ENCODE measurements around the gene KLHL8.

The KLHL8 gene

DNA sequence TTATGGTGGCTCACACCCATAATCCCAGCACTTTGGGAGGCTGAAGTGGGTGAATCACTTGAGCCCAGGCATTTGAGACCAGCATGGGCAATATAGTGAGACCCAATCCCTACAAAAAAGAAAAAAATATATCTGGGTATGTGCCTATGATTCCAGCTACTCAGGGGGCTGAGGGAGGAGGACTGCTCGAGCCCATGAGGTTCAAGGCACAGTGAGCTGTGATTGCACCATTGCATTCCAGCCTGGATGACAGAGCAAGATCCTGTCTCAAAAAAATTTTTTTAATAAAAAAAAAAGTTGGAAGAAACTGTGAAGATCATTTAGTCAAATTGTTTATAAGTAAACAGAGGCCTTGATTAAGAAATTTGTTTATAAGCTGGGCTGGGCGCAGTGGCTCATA is 39.7 kb downstream of the KLHL8 start:
- peak; percentile 29 for DNase-seq (ENCODE audit: low read depth)
- TF ChIP-seq, protein P1, sequence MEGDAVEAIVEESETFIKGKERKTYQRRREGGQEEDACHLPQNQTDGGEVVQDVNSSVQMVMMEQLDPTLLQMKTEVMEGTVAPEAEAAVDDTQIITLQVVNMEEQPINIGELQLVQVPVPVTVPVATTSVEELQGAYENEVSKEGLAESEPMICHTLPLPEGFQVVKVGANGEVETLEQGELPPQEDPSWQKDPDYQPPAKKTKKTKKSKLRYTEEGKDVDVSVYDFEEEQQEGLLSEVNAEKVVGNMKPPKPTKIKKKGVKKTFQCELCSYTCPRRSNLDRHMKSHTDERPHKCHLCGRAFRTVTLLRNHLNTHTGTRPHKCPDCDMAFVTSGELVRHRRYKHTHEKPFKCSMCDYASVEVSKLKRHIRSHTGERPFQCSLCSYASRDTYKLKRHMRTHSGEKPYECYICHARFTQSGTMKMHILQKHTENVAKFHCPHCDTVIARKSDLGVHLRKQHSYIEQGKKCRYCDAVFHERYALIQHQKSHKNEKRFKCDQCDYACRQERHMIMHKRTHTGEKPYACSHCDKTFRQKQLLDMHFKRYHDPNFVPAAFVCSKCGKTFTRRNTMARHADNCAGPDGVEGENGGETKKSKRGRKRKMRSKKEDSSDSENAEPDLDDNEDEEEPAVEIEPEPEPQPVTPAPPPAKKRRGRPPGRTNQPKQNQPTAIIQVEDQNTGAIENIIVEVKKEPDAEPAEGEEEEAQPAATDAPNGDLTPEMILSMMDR (conservative IDR thresholded peaks at IDR 0.05; ENCODE audit: low read length): no peak

DNA sequence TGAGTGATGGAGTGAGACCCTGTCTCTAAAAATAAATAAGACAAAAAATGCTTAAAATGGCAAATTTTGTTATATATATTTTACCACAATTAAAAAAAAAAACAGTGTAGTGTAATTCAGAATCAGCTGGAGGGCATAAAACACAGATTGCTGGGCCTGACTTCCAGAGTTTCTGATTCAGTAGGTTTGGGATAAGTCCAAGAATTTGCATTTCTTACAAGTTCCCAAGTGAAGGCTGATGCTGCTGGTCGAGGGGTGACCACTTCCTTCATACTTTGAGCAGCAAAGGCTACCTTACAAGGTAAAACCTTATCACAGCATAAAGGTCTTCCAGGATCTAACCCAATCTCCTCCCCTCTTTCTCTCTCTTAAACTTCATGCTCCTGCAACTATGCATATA is 40.7 kb downstream of the KLHL8 start:
- H3K4me3 ChIP-seq (ENCODE audit: low read length): no peak overlapping the region
- DNase-seq (ENCODE audit: low read depth): peak; percentile 53

More for the DNA sequence above, 39.7 kb downstream of the KLHL8 start:
- H3K4me3 ChIP-seq (ENCODE audit: low read length): no peak overlapping the region

DNA sequence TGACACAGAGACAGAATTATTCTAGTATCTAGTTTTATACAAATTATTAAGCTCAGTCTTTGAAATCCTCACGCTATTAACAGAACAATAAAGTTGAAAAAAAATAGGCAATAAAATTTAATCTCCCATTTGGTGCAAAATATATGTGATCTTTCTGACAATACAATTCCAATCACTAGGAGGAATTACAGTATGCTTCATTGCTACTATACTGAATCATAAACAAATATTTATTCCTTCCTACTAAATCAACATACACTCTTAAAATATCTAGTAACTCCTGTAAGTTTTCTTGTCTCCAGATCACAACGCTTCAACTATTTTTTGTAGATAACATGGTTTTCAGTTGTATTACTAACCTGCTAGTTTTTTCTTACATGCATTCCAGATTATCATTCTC is 45.7 kb downstream of the KLHL8 start:
- no peak overlapping the region for H3K4me3 ChIP-seq (ENCODE audit: low read length)
- TF ChIP-seq, protein P1 (conservative IDR thresholded peaks at IDR 0.05; ENCODE audit: low read length): no peak
- no peak for DNase-seq (ENCODE audit: low read depth)

More for the DNA sequence above, 40.7 kb downstream of the KLHL8 start:
- TF ChIP-seq, protein P1 (conservative IDR thresholded peaks at IDR 0.05; ENCODE audit: low read length): no peak

DNA sequence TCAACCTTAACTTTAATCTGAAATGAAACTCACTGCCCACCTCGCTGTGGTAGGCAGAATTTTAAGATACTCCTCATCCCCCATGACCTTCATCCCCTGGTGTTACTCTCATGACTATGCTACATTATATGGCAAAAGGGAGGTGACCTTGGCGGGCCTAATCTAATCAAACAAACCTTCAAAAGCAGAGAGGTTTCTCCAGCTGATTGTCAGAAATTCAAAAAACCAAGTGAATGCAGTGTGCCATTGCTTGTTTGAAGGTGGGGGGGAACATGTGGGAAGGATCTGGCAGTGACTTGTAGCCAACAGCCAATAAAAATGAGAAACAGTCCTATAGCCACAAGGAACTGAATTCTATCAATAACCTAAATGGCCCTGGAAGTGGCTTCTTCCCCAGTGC is 48.5 kb downstream of the KLHL8 start:
- H3K4me3 ChIP-seq (ENCODE audit: low read length): no peak overlapping the region
- TF ChIP-seq, protein P1 (conservative IDR thresholded peaks at IDR 0.05; ENCODE audit: low read length): no peak
- DNase-seq (ENCODE audit: low read depth): no peak

DNA sequence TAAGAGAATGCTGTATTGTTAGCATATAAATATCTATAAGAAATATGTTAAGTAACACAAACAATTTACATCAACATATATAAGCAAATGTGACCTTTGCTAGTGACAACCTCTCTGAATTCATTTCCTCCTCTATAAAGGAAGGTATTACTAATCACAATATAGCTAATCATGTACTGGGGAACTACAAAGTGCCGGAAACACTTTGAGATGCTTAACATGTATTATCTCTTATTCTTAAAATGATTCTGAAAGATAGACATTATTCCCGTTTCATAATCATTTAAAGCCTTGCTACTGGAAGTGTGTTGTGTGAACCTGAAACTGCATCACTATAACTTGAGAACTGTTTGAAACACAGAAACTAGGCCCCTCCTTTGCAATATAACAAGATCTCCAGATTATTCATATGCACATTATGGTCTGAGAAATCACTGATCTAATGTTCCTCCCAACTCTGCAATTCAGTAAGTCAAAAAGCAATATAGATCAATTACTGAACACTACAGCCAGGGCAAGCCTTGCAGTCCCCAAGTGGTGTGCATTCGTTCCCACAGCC is 54.0 kb downstream of the KLHL8 start:
- DNase-seq (ENCODE audit: low read depth): no peak
- H3K4me3 ChIP-seq (ENCODE audit: low read length): no peak overlapping the region
- TF ChIP-seq, protein P1 (conservative IDR thresholded peaks at IDR 0.05; ENCODE audit: low read length): no peak

DNA sequence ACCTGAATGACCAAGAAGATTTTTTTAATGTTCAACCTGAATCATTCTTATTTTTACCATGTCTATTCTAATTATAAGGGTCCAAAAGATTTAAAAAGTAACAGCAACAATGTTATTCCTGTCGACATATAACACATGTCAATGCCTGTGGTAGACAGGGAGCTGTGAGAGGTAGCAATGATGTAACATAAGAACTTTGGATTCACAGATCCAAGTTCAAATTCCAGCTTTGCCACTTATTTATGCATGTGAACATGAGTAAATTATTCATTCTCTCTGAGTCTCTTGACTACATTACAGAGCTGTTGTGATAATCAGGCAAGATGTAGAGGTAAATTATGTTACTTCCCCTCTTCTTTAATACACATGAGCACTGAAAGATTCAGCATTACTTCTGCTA is 54.5 kb downstream of the KLHL8 start:
- no peak for DNase-seq (ENCODE audit: low read depth)
- TF ChIP-seq, protein P1 (conservative IDR thresholded peaks at IDR 0.05; ENCODE audit: low read length): no peak
- H3K4me3 ChIP-seq (ENCODE audit: low read length): no peak overlapping the region

DNA sequence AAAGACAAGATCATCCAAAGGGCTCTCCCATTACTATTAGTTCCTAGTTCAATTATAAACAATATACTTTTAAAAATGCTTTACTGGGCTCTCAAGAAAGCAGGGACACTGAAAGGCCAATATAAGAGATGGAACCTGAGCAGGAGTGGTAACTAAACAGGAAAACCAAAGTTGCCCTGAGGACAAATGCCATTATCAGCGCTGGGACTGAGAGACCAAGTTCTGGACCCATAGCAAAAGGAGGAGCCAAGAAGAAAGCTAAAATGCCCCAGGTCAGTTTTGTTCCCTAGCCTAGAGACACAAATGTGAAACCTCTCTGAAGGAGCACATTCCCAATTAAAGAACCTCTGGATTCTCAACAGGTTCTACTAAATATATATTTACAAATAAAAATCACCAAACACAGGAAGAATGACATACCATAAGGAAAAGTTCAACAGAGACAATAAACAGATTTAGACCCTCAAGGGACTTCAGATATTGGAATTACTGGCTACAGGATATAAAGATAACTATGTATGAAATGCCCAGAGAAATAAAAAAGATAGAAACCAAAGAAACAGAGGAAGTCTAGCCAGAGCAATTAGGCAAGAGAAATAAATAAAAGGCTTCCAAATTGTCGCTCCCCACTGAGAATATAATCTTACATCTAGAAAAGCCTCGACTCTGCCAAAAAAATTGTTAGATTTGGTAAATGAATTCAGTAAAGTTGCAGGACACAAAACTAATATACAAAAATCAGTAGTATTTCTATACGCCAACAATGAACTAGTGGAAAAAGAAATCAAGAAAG is 67.1 kb downstream of the KLHL8 start:
- H3K4me3 ChIP-seq (ENCODE audit: low read length): no peak overlapping the region
- TF ChIP-seq, protein P1 (conservative IDR thresholded peaks at IDR 0.05; ENCODE audit: low read length): no peak
- no peak for DNase-seq (ENCODE audit: low read depth)
